HepG2 (cell line): Measurements from ENCODE around the gene CBX7. TPM values are rescaled to one million over a fixed set of nuclear protein-coding genes. Genes with fewer than 3 reads are reported as not detected.
A peak's percentile ranks its signal among the peaks of the same experiment; 100 is the strongest.

Source experiments
- ATAC-seq: fragments of 200-7000 bp; cut with Tn5 transposase; 3 replicates; pipeline ENCODE4 v1.9.1; 2020; ENCODE audit warnings: mild to moderate bottlenecking, moderate library complexity
- BruUV-seq: library from RNA; stranded (reverse); fragments of 400-500 nt; replicated peaks from 2 replicates; lab custom pipeline; 2021; lab: Mats Ljungman, UMichigan
- CTCF ChIA-PET: fragments of 300-600 bp; formaldehyde crosslinking; extraction: SDS; loops from one replicate; lab custom pipeline; 2021; ENCODE audit warnings: low total read pairs, inconsistent platforms, low intra/inter-chr PET ratio; lab: Yijun Ruan, JAX
- POLR2A ChIA-PET: fragments of 350-600 bp; sonication (Branson Sonifier 250); formaldehyde crosslinking; loops from one replicate; lab custom pipeline; 2020; ENCODE audit warnings: antibody characterized with exemption, inconsistent platforms; lab: Yijun Ruan, JAX
- DNase-seq: peaks from one replicate; pipeline ENCODE4 v3.0.0-alpha.2; 2015; ENCODE audit warnings: low spot score
- FAIRE-seq: peaks from 3 replicates; lab custom pipeline; 2011; peaks lifted over from hg19 to GRCh38; lab: Jason Lieb, UNC
- H2AFZ ChIP-seq: one replicate; pipeline ENCODE4 v1.6.1; 2011; ENCODE audit warnings: low read length, inconsistent platforms
- H3K27ac ChIP-seq: fragments of 300-600 bp; 3 replicates; pipeline ENCODE4 v1.8.0; 2011; ENCODE audit warnings: mixed run types, mild to moderate bottlenecking, mixed read lengths, low read length, inconsistent platforms; ENCODE audit not compliant: insufficient read depth; ENCODE audit errors: extremely low read length
- H3K27me3 ChIP-seq, 2 experiments: fragments of 200-600 bp in 1 of 2; 2 replicates in 1 of 2; 3 replicates in 1 of 2; pipeline versions ENCODE4 v1.6.0 to v1.8.0; 2011; ENCODE audit warnings: low read length in 2 of 2, mild to moderate bottlenecking in 2 of 2, moderate library complexity in 2 of 2, inconsistent platforms in 1 of 2; ENCODE audit not compliant: insufficient read depth in 2 of 2, control insufficient read depth in 1 of 2
- H3K36me3 ChIP-seq, 2 experiments: fragments of 200-600 bp in 1 of 2; replicated peaks in 1 of 2; 2 replicates in 1 of 2; 3 replicates in 1 of 2; pipeline versions ENCODE4 v1.5.1 to v1.8.0; 2011; ENCODE audit warnings: low read length in 2 of 2, inconsistent platforms in 1 of 2; ENCODE audit not compliant: insufficient read depth in 2 of 2, control insufficient read depth in 1 of 2
- H3K4me1 ChIP-seq: 2 replicates; pipeline ENCODE4 v1.5.1; 2012; ENCODE audit warnings: low read length, inconsistent platforms; ENCODE audit not compliant: insufficient read depth
- H3K4me2 ChIP-seq: 2 replicates; pipeline ENCODE4 v1.6.0; 2011; ENCODE audit warnings: low read depth, low read length, inconsistent platforms
- H3K4me3 ChIP-seq, 3 experiments: fragments of 200-600 bp in 1 of 3; sonication (generic), shearing (Covaris generic) in 1 of 3; replicated peaks in 1 of 3; 2 replicates each; pipeline ENCODE4 v1.5.1; 2011 to 2016; ENCODE audit warnings: low read length in 3 of 3, inconsistent platforms in 2 of 3, low read depth in 2 of 3, mild to moderate bottlenecking in 2 of 3, control low read depth in 1 of 3, mixed read lengths in 1 of 3; ENCODE audit not compliant: insufficient read depth in 1 of 3
- H3K79me2 ChIP-seq: one replicate; pipeline ENCODE4 v1.6.1; 2011; ENCODE audit warnings: low read length, inconsistent platforms; ENCODE audit not compliant: insufficient read depth
- H3K9ac ChIP-seq: 2 replicates; pipeline ENCODE4 v1.6.0; 2011; ENCODE audit warnings: mild to moderate bottlenecking, low read depth, low read length, inconsistent platforms; ENCODE audit not compliant: insufficient read depth
- H3K9me3 ChIP-seq: 2 replicates; pipeline ENCODE4 v1.5.1; 2012; ENCODE audit warnings: mild to moderate bottlenecking, low read length
- H4K20me1 ChIP-seq: 2 replicates; pipeline ENCODE4 v1.6.0; 2011; ENCODE audit warnings: inconsistent platforms, mild to moderate bottlenecking, low read length, moderate library complexity; ENCODE audit not compliant: insufficient read depth
- JUNB ChIP-seq: sonication (generic); formaldehyde crosslinking; IDR thresholded peaks from 2 replicates; pipeline ENCODE4 v1.8.0; 2022; ENCODE audit warnings: missing genetic modification reagents, mild to moderate bottlenecking, borderline replicate concordance
- LCORL ChIP-seq, 2 experiments: fragments of 450-650 bp in 1 of 2; sonication (generic) in 1 of 2; formaldehyde crosslinking in 1 of 2; IDR thresholded peaks; 2 replicates each; pipeline versions ENCODE4 v1.5.0 to v1.6.1; 2017 to 2020; ENCODE audit warnings: antibody characterized with exemption in 1 of 2, missing genetic modification reagents in 1 of 2
- ZKSCAN1 ChIP-seq: fragments of 150-350 bp; IDR thresholded peaks from 2 replicates; pipeline ENCODE4 v1.6.1; 2014; ENCODE audit warnings: low read length
- ZMAT3 ChIP-seq: sonication (generic); formaldehyde crosslinking; conservative IDR thresholded peaks from 2 replicates; pipeline ENCODE4 v1.7.0; 2021; ENCODE audit warnings: missing genetic modification reagents
- ZNF121 ChIP-seq: sonication (generic); formaldehyde crosslinking; IDR thresholded peaks from 2 replicates; pipeline ENCODE4 v1.5.0; 2020; ENCODE audit warnings: mild to moderate bottlenecking, missing genetic modification reagents
- ZNF232 ChIP-seq: sonication (generic); formaldehyde crosslinking; IDR thresholded peaks from 2 replicates; pipeline ENCODE4 v1.4.0; 2020; ENCODE audit warnings: missing genetic modification reagents, borderline replicate concordance
- ZNF557 ChIP-seq: sonication (generic); formaldehyde crosslinking; IDR thresholded peaks from 2 replicates; pipeline ENCODE4 v1.4.0; 2020; ENCODE audit warnings: missing genetic modification reagents
- ZNF572 ChIP-seq: sonication (generic); formaldehyde crosslinking; IDR thresholded peaks from 2 replicates; pipeline ENCODE4 v1.5.1; 2020; ENCODE audit warnings: mild to moderate bottlenecking, missing genetic modification reagents
- ZNF670 ChIP-seq: sonication (generic); formaldehyde crosslinking; IDR thresholded peaks from 2 replicates; pipeline ENCODE4 v1.8.0; 2022; ENCODE audit warnings: mild to moderate bottlenecking, missing genetic modification reagents, borderline replicate concordance
- whole genome bisulfite sequencing: methylation state at CpG from one replicate; pipeline ENCODE4 v1.1.6; 2017; ENCODE audit warnings: low lambda C conversion rate; 5-methylcytosine and 5-hydroxymethylcytosine counted together
- in situ Hi-C: cut with HindIII; loops from 2 replicates; pipeline ENCODE4 v1.10.0; 2017; ENCODE audit warnings: low pct_unique_long_range_greater_than_20kb; ENCODE audit not compliant: extremely low pct_ligation_motif_present
- intact Hi-C: fragments of 100-400 bp; cut with micrococcal nuclease; formaldehyde crosslinking; loops from one replicate; pipeline ENCODE4 v1.10.0; 2022; ENCODE audit not compliant: unreplicated experiment
- polyA plus RNA-seq, 8 experiments: library from polyadenylated mRNA; depleted of rRNA in 3 of 8; stranded (reverse) in 7 of 8; unstranded in 1 of 8; fragments of >200 nt; fragmentation: Illumina TruSeq in 4 of 8; extraction: Trizol in 4 of 8; gene quantifications; 2 replicates each; pipeline versions ENCODE4 v1.2.1 to v1.2.3, GENCODE V29; 2011 to 2016; ENCODE audit warnings: low read depth in 4 of 8, missing spikeins in 1 of 8, mixed read lengths in 1 of 8; ENCODE audit not compliant: insufficient read depth in 1 of 8
- total RNA-seq, 5 experiments: library from RNA; depleted of rRNA; stranded (reverse); fragments of >200 nt; fragmentation: Illumina TruSeq; extraction: Trizol; gene quantifications; 2 replicates each; pipeline ENCODE4 v1.2.3, GENCODE V29; 2016; ENCODE audit warnings: low read depth in 1 of 5
- TF ChIP-seq, protein P1 (sequence below): sonication (generic); formaldehyde crosslinking; IDR thresholded peaks from 2 replicates; pipeline ENCODE4 v1.8.1; 2023; ENCODE audit warnings: mild to moderate bottlenecking, moderate library complexity, missing genetic modification reagents
- TF ChIP-seq, protein P2 (sequence below): sonication (generic); formaldehyde crosslinking; IDR thresholded peaks from 2 replicates; pipeline ENCODE4 v1.8.0; 2022; ENCODE audit warnings: mild to moderate bottlenecking, missing genetic modification reagents; ENCODE audit not compliant: insufficient replicate concordance

The CBX7 gene
- total and polyA plus RNA-seq, 2 of the 13 experiments (the other 11 are each of a cell fraction or from before 2014, with no cell fraction given) = 0.35 to 4.9 TPM

DNA sequence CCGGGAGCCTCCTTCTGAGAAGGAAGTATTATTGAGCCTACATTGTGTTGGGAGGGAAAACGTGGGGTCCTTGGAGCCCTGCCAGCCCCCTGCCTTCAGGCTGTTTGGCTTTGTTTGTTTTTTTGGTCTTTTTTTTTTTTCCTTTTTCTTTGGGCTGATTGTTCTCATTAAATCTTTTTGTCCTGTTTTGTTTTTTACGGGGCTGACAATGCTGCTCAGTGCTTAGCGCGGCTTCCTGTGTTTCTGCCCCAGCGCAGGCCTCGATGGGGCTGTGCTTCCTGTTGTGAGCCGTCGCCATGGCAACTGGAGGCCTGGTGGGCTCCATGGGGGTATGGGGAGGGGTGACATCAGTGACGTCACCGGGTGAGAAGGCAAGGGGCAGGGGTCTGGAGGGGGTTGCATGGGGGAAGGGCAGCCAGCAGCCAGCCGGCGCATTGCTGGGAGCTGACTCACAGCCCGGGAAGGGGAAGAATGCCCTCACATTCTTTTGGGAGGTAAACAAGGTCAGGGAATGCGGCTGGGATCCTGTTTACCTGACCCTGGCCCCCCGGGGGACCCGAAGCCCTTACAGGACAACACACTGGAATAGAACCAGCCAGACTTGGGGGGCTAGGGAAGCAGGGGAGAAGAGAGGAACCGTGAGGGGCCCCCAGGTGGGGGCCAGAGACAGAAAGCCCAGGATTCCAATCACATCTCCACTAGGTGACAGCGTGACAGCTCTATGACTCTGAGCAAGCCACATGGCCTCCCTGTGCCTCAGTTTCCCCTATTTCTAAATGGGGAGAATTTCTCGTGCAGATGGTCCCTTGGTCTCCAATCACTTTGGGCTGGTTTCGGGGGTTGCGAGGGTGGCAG, 22.2 kb upstream of the CBX7 start (continued):
- TF ChIP-seq, protein P1, sequence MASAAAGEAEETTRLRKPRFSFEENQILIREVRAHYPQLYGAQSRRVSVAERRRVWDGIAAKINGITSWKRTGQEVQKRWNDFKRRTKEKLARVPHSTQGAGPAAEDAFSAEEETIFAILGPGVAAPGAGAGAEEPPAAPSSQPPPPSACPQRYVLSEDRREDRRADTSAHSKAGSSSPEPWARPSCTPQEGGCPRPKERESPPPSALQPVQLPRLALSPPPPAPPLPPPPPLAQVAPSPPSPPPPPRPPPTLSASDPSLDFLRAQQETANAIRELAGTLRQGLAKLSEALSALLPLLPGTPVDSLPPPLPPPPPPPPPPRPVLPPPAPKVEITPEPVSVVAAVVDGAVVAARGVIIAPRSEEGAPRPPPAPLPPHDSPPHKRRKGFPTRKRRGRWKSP = 0 out of 2 replicates have a peak, but pooled peaks have one; percentile 30
- TF ChIP-seq, protein P2, sequence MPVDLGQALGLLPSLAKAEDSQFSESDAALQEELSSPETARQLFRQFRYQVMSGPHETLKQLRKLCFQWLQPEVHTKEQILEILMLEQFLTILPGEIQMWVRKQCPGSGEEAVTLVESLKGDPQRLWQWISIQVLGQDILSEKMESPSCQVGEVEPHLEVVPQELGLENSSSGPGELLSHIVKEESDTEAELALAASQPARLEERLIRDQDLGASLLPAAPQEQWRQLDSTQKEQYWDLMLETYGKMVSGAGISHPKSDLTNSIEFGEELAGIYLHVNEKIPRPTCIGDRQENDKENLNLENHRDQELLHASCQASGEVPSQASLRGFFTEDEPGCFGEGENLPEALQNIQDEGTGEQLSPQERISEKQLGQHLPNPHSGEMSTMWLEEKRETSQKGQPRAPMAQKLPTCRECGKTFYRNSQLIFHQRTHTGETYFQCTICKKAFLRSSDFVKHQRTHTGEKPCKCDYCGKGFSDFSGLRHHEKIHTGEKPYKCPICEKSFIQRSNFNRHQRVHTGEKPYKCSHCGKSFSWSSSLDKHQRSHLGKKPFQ (CRISPR knock-in tag) = peak; percentile 72
- TF ChIP-seq ZNF670 (0 out of 2 replicates have a peak, but pooled peaks have one; percentile 18), JUNB (peak; percentile 98)

DNA sequence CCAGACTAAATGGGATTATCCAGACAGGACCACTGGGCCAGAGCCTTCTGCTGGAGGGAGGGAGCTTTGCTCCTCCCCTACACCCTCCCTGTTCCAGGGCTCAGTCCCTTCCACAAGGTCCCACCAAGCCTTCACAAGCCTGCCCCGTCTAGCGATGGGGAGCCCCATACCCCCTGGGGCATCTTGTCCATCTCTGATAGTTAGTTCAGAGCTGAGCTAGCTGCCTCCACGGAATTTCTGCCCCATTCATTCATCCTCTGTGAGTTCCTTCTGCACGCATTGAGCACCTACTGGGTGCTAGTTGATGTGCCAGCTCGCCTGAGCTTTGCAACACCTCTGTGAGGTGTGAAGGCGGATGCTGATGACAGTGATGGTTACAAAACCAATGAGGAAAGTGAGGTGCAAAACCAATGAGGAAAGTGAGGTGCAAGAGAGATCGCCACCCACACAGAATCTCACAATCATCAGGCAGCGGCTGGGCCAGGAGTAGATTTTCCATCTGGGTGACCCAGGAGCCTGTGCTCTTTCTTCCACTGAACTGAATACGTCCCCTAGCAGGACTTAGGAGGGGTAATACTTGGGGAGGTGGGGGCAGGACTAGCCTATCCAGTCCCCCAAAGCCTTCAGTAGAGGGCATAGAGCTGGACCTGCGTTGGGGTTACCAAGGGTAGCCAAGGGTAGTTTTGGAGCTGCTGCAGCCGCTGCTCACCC, 21.5 kb upstream of the CBX7 start:
- Histone ChIP-seq H3K9me3 (no peaks in the 10 kb centered on the region), H3K4me1 (peaks cover 79% of the 10 kb centered on the region), H4K20me1 (no peaks in the 10 kb centered on the region), H2AFZ (no peak overlapping the region), H3K27ac (peak overlapping the region; percentile 64), H3K36me3 (no peaks in the 10 kb centered on the region), H3K27me3 (no peaks in the 10 kb centered on the region; a peak in 1 of 5 replicates), H3K9ac (peak overlapping the region; percentile 68), H3K4me2 (peak overlapping the region; percentile 73), H3K79me2 (no peaks in the 10 kb centered on the region), H3K4me3 (peak overlapping the region; percentile 18 to 41 (median 21); a peak in 3 of 6 replicates)
- in situ Hi-C loops (loop anchor here (5.0 kb wide), 1 partner anchor 138 kb away; no protein-coding TSS in a partner anchor), intact Hi-C loops (loop anchor here (5.0 to 10.0 kb wide), 3 partner anchors 38 to 118 kb away; partner anchors contain the start of gene PDGFB)
- BruUV-seq = no TSS peak
- 65% methylated on average over 11 of the region's 11 CpGs for WGBS
- no peak for ATAC-seq
- DNase-seq = no peak
- ChIA-PET POLR2A (interaction anchor here (1.7 to 6.1 kb wide), 3 partner anchors 67 to 144 kb away, joined by 4 to 72 read pairs (median 16); partner anchors contain the start of gene RPL3), CTCF (no interaction called here)
- FAIRE-seq = no peak
- TF ChIP-seq ZNF121 (CRISPR knock-in tag) (0 out of 2 replicates have a peak, but pooled peaks have one; percentile 50), LCORL (IDR thresholded peaks at IDR 0.05) (no peak), LCORL (CRISPR knock-in tag; IDR thresholded peaks at IDR 0.05) (0 out of 2 replicates have a peak, but pooled peaks have one; percentile 4), ZNF572 (CRISPR knock-in tag) (0 out of 2 replicates have a peak, but pooled peaks have one; percentile 44), ZNF557 (CRISPR knock-in tag) (no peak), ZKSCAN1 (peak; percentile 70), ZMAT3 (CRISPR knock-in tag) (0 out of 2 replicates have a peak, but pooled peaks have one; percentile 41), ZNF232 (CRISPR knock-in tag) (0 out of 2 replicates have a peak, but pooled peaks have one; percentile 42)
